Mesendoderm (in vitro differentiated cells): ENCODE results near the gene ATIC.

Source experiments
- DNase-seq: peaks from one replicate; pipeline ENCODE4 v3.0.0; 2013
- H2AK5ac ChIP-seq: 2 replicates; pipeline ENCODE4 v1.6.1; 2013; ENCODE audit warnings: low read length, inconsistent platforms
- H2BK120ac ChIP-seq: 2 replicates; pipeline ENCODE4 v1.6.1; 2013; ENCODE audit warnings: low read depth, mild to moderate bottlenecking, low read length, moderate library complexity, mixed read lengths
- H2BK15ac ChIP-seq: replicated peaks from 2 replicates; pipeline ENCODE4 v1.6.1; 2013; ENCODE audit warnings: low read depth, mild to moderate bottlenecking, moderate library complexity
- H2BK5ac ChIP-seq: 2 replicates; pipeline ENCODE4 v1.6.1; 2013; ENCODE audit warnings: low read length, inconsistent platforms
- H3K18ac ChIP-seq: 2 replicates; pipeline ENCODE4 v1.6.1; 2013; ENCODE audit warnings: mild to moderate bottlenecking, low read length, mixed read lengths
- H3K23ac ChIP-seq: one replicate; pipeline ENCODE4 v1.6.1; 2013; ENCODE audit warnings: low read length
- H3K27ac ChIP-seq: 2 replicates; pipeline ENCODE4 v1.5.1; 2013; ENCODE audit warnings: low read depth, mild to moderate bottlenecking, inconsistent platforms, low read length, moderate library complexity
- H3K27me3 ChIP-seq: 2 replicates; pipeline ENCODE4 v1.6.1; 2013; ENCODE audit warnings: low read length, control low read depth, mild to moderate bottlenecking, inconsistent platforms; ENCODE audit not compliant: insufficient read depth, poor library complexity
- H3K36me3 ChIP-seq: 2 replicates; pipeline ENCODE4 v1.6.1; 2013; ENCODE audit warnings: low read length, inconsistent platforms; ENCODE audit not compliant: control insufficient read depth, insufficient read depth
- H3K4ac ChIP-seq: one replicate; pipeline ENCODE4 v1.6.1; 2013; ENCODE audit warnings: low read depth, mild to moderate bottlenecking, low read length, moderate library complexity
- H3K4me1 ChIP-seq: 2 replicates; pipeline ENCODE4 v1.6.1; 2013; ENCODE audit warnings: low read depth, low read length, inconsistent platforms; ENCODE audit not compliant: control insufficient read depth
- H3K4me2 ChIP-seq: 2 replicates; pipeline ENCODE4 v1.6.1; 2013; ENCODE audit warnings: low read length
- H3K4me3 ChIP-seq: 2 replicates; pipeline ENCODE4 v1.5.1; 2013; ENCODE audit warnings: mild to moderate bottlenecking, low read length
- H3K56ac ChIP-seq: one replicate; pipeline ENCODE4 v1.6.1; 2013; ENCODE audit warnings: low read length
- H3K79me1 ChIP-seq: 2 replicates; pipeline ENCODE4 v1.6.1; 2013; ENCODE audit warnings: low read length, inconsistent platforms
- H3K79me2 ChIP-seq: 2 replicates; pipeline ENCODE4 v1.6.1; 2013; ENCODE audit warnings: mild to moderate bottlenecking, low read length; ENCODE audit not compliant: control insufficient read depth, insufficient read depth
- H3K9ac ChIP-seq: 2 replicates; pipeline ENCODE4 v1.6.1; 2013; ENCODE audit warnings: low read length, inconsistent platforms
- H4K5ac ChIP-seq: one replicate; pipeline ENCODE4 v1.6.1; 2013; ENCODE audit warnings: low read length
- H4K8ac ChIP-seq: one replicate; pipeline ENCODE4 v1.6.1; 2013; ENCODE audit warnings: low read depth, mild to moderate bottlenecking, control low read depth, low read length, moderate library complexity
- WGBS: extraction: QIAGEN DNeasy Blood & Tissue Kit; methylation state at CpG from one replicate; pipeline ENCODE4 v1.1.7; 2013; ENCODE audit warnings: low lambda C conversion rate, missing lambda C conversion rate; ENCODE audit not compliant: insufficient coverage; ENCODE audit errors: extremely low coverage; 5-methylcytosine and 5-hydroxymethylcytosine counted together

The ATIC gene

GRCh38 chr2:215375467-215375830 lies 63.6 kb downstream of the ATIC start:
- no peak overlapping the region for H2AK5ac ChIP-seq
- no peak overlapping the region for H2BK5ac ChIP-seq
- H3K4me3 ChIP-seq = no peak overlapping the region
- H2BK15ac ChIP-seq = no peak overlapping the region
- no peaks in the 10 kb centered on the region for H3K27me3 ChIP-seq
- no peaks in the 10 kb centered on the region for H3K79me2 ChIP-seq
- H3K23ac ChIP-seq = no peak overlapping the region
- H3K56ac ChIP-seq = no peak overlapping the region
- H3K18ac ChIP-seq = no peak overlapping the region
- peaks cover 31% of the 10 kb centered on the region for H3K36me3 ChIP-seq
- no peak overlapping the region for H3K27ac ChIP-seq
- no peak overlapping the region for H4K8ac ChIP-seq
- no peak overlapping the region for H2BK120ac ChIP-seq
- no peak overlapping the region for H3K9ac ChIP-seq
- no peak overlapping the region for H4K5ac ChIP-seq
- no peaks in the 10 kb centered on the region for H3K4me1 ChIP-seq
- no peak for DNase-seq
- no peak overlapping the region for H3K4me2 ChIP-seq
- H3K79me1 ChIP-seq = no peaks in the 10 kb centered on the region
- no CpG with 5 or more reads among the region's 6 CpGs for WGBS
- no peak overlapping the region for H3K4ac ChIP-seq

GRCh38 chr2:215376103-215376780 lies 64.4 kb downstream of the ATIC start:
- no peak overlapping the region for H3K56ac ChIP-seq
- no peak overlapping the region for H2BK120ac ChIP-seq
- H4K8ac ChIP-seq = no peak overlapping the region
- H2BK15ac ChIP-seq = no peak overlapping the region
- H3K79me1 ChIP-seq = no peaks in the 10 kb centered on the region
- no peak overlapping the region for H3K4me2 ChIP-seq
- H3K9ac ChIP-seq = no peak overlapping the region
- no peak overlapping the region for H3K27ac ChIP-seq
- H2BK5ac ChIP-seq = no peak overlapping the region
- H3K18ac ChIP-seq = no peak overlapping the region
- H3K4me1 ChIP-seq = no peaks in the 10 kb centered on the region
- no peaks in the 10 kb centered on the region for H3K79me2 ChIP-seq
- H4K5ac ChIP-seq = no peak overlapping the region
- WGBS = no CpG with 5 or more reads among the region's 9 CpGs
- H3K4ac ChIP-seq = no peak overlapping the region
- H2AK5ac ChIP-seq = no peak overlapping the region
- H3K23ac ChIP-seq = no peak overlapping the region
- peaks cover 30% of the 10 kb centered on the region for H3K36me3 ChIP-seq
- H3K27me3 ChIP-seq = no peaks in the 10 kb centered on the region
- no peak for DNase-seq
- H3K4me3 ChIP-seq = no peak overlapping the region

GRCh38 chr2:215377283-215377682 lies 65.4 kb downstream of the ATIC start:
- H3K4me2 ChIP-seq = no peak overlapping the region
- H3K4me3 ChIP-seq = no peak overlapping the region
- H3K4ac ChIP-seq = no peak overlapping the region
- no peak overlapping the region for H2BK15ac ChIP-seq
- H3K79me2 ChIP-seq = no peaks in the 10 kb centered on the region
- no peaks in the 10 kb centered on the region for H3K79me1 ChIP-seq
- no peak overlapping the region for H3K27ac ChIP-seq
- no peak overlapping the region for H2BK5ac ChIP-seq
- H3K9ac ChIP-seq = no peak overlapping the region
- H3K27me3 ChIP-seq = no peaks in the 10 kb centered on the region
- no peak overlapping the region for H3K18ac ChIP-seq
- H3K4me1 ChIP-seq = no peaks in the 10 kb centered on the region
- no peak overlapping the region for H2AK5ac ChIP-seq
- no peak overlapping the region for H2BK120ac ChIP-seq
- no CpG with 5 or more reads among the region's 2 CpGs for WGBS
- H3K36me3 ChIP-seq = peaks cover 27% of the 10 kb centered on the region
- H3K56ac ChIP-seq = no peak overlapping the region
- no peak overlapping the region for H4K5ac ChIP-seq
- H3K23ac ChIP-seq = no peak overlapping the region
- no peak for DNase-seq
- no peak overlapping the region for H4K8ac ChIP-seq

GRCh38 chr2:215378045-215378444 lies 66.2 kb downstream of the ATIC start:
- H3K79me1 ChIP-seq = no peaks in the 10 kb centered on the region
- H3K18ac ChIP-seq = no peak overlapping the region
- no peak overlapping the region for H4K5ac ChIP-seq
- H3K36me3 ChIP-seq = peaks cover 27% of the 10 kb centered on the region
- no peaks in the 10 kb centered on the region for H3K79me2 ChIP-seq
- no peak overlapping the region for H2BK15ac ChIP-seq
- no CpG with 5 or more reads among the region's 3 CpGs for WGBS
- H3K27ac ChIP-seq = no peak overlapping the region
- no peaks in the 10 kb centered on the region for H3K4me1 ChIP-seq
- H3K4ac ChIP-seq = no peak overlapping the region
- H4K8ac ChIP-seq = no peak overlapping the region
- H3K23ac ChIP-seq = no peak overlapping the region
- no peak overlapping the region for H2BK5ac ChIP-seq
- DNase-seq = no peak
- no peak overlapping the region for H2AK5ac ChIP-seq
- H3K27me3 ChIP-seq = no peaks in the 10 kb centered on the region
- no peak overlapping the region for H3K9ac ChIP-seq
- H2BK120ac ChIP-seq = no peak overlapping the region
- no peak overlapping the region for H3K4me2 ChIP-seq
- H3K56ac ChIP-seq = no peak overlapping the region
- H3K4me3 ChIP-seq = no peak overlapping the region

GRCh38 chr2:215379039-215379438 lies 67.2 kb downstream of the ATIC start:
- H3K4ac ChIP-seq = no peak overlapping the region
- H3K18ac ChIP-seq = no peak overlapping the region
- no peaks in the 10 kb centered on the region for H3K4me1 ChIP-seq
- H3K4me2 ChIP-seq = no peak overlapping the region
- H2BK15ac ChIP-seq = no peak overlapping the region
- no peak overlapping the region for H3K4me3 ChIP-seq
- WGBS = no CpG with 5 or more reads among the region's 7 CpGs
- no peak for DNase-seq
- H4K5ac ChIP-seq = no peak overlapping the region
- H3K27me3 ChIP-seq = no peaks in the 10 kb centered on the region
- H3K79me2 ChIP-seq = no peaks in the 10 kb centered on the region
- H2AK5ac ChIP-seq = no peak overlapping the region
- no peak overlapping the region for H3K27ac ChIP-seq
- H2BK120ac ChIP-seq = no peak overlapping the region
- no peak overlapping the region for H3K23ac ChIP-seq
- H3K79me1 ChIP-seq = no peaks in the 10 kb centered on the region
- H2BK5ac ChIP-seq = no peak overlapping the region
- H4K8ac ChIP-seq = no peak overlapping the region
- peaks cover 24% of the 10 kb centered on the region for H3K36me3 ChIP-seq
- H3K9ac ChIP-seq = no peak overlapping the region
- H3K56ac ChIP-seq = no peak overlapping the region

GRCh38 chr2:215379948-215380347 lies 68.1 kb downstream of the ATIC start:
- WGBS = no CpG with 5 or more reads among the region's 6 CpGs
- no peaks in the 10 kb centered on the region for H3K4me1 ChIP-seq
- no peak overlapping the region for H4K5ac ChIP-seq
- peaks cover 23% of the 10 kb centered on the region for H3K36me3 ChIP-seq
- no peak overlapping the region for H4K8ac ChIP-seq
- H3K79me1 ChIP-seq = no peaks in the 10 kb centered on the region
- no peak overlapping the region for H3K4ac ChIP-seq
- no peak overlapping the region for H2BK15ac ChIP-seq
- H3K27me3 ChIP-seq = no peaks in the 10 kb centered on the region
- no peak for DNase-seq
- H3K4me2 ChIP-seq = no peak overlapping the region
- no peak overlapping the region for H2BK120ac ChIP-seq
- H3K56ac ChIP-seq = no peak overlapping the region
- H3K27ac ChIP-seq = no peak overlapping the region
- H2BK5ac ChIP-seq = no peak overlapping the region
- H3K9ac ChIP-seq = no peak overlapping the region
- H3K4me3 ChIP-seq = no peak overlapping the region
- H3K23ac ChIP-seq = no peak overlapping the region
- H3K79me2 ChIP-seq = no peaks in the 10 kb centered on the region
- no peak overlapping the region for H2AK5ac ChIP-seq
- no peak overlapping the region for H3K18ac ChIP-seq
